GM18511 (cell line): ENCODE results near the gene FNDC5.

Experiments used
- ATAC-seq: cut with Tn5 transposase; IDR thresholded peaks from one replicate; pipeline ENCODE4 v1.9.1; 2021; ENCODE audit warnings: mild to moderate bottlenecking, moderate library complexity; ENCODE audit not compliant: unreplicated experiment

The FNDC5 gene

DNA sequence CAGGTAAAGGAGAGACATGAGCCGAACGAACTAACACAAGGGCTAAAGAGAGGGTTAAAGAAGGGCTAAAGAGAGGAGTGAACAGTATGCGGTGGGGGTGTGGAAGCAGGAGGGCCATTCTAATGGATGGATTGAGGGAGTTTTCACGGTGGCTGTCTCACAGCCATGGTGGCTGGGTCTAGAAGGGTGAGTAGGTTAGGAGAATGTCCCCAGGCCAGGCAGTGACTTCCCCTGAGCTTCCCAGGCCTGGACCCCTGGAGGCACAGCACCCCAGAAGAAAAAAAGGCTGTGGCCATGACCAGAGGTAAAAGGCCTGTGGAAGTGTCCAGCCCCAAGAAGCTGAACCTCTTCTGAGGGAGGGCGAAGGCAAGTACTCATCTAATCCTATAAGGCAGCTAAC is 3.6 kb downstream of the FNDC5 start:
- no peak for ATAC-seq

DNA sequence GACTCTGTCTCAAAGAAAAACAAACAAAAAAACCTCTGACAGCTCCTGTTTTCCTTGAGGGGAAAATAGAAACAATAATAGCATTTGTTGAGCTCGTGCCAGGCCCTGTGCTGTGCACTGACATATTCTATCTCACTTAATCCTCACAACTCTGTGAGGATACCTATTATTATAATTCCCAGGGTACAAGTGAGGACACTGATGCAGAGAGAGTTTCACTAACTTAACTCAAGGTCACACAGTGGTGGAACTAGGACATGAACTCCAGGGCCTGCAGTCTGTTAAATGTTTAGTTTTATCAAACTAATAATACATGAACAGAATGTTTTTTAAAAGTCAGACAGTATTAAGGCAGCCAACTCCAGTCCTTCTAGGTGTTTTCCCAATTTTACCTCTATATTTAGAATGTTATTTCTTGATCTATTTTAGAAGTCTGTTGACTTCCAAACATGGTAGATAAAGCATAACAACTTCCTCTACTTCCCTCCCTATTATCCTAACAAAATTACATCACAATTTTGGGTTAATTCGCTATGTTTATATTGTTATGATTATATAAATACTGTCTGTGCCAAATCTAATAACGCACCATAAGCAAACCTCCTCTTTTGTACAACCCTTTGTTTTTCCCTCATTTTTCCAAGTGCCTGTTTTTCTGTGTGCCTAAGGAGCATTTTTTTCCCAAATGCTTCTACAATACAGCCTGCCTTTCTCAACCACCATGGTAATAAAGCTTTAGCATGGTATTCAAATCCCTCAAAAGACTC is 4.9 kb downstream of the FNDC5 start:
- no peak for ATAC-seq

DNA sequence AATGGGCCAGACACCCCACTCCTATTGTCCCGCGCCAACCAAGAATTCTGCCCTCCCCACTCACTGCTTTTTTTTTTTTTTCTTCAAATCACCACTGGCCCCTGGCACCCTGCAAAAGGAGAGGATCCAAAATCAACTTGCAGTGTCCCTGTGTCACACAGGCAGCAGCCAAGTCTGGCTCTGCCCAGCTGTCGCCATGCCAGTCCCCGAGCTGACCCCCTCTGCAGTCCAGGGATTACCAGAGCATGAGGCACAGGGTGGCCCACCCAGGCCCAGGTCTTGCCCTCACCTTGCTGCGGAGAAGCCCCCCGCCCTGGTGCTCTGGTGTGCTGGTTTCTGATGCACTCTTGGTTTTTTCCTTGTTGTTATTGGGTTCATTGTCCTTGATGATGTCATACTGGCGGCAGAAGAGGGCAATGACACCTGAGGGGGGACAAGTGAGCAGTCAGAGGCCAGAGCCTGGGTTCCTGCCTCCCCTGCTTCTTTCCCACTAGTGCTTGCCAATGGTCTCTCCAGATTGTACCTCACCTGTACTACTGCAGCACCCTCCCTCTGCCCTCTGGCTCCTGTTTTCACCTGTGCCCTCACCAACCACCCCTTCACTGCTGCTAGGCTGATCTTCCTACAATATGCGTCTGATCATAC is 6.2 kb downstream of the FNDC5 start:
- no peak for ATAC-seq

- no peak for ATAC-seq
These were observed 6.8 kb downstream of the FNDC5 start for GRCh38 chr1:32863881-32864245.

DNA sequence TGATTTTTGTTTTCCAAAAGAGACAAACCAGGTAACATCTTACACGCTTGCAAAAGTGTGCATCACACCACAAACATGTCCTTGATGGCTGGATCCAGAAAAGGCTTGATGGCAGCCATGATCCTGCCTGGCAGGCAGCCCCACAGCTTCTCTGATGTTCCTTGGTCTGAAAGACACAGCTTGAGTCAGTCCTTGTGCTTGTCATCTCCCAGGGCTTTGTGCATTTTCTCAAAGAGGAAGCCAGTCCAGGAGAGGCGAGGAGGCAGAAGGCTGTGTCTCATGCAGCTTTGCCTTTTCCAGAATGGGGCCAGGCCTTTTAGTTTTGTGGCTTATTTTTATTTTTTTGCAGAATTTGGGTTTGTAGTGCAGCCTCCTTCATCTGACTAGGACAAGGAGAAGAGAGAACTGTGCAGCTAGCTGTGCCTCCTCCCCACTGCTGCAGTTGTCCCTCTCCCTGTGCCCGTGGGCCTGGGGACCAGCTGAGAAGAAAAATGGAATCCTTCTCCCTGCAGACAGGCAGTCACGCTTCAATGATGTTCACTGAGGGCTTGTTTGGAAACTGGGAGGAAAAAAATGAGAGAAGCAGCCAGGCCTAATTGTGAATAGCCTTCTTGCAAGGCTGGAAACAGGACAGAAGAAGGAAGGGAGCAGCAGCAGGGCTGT is 7.4 kb downstream of the FNDC5 start:
- ATAC-seq = no peak

GRCh38 chr1:32861904-32862695 is 8.6 kb downstream of the FNDC5 start:
- ATAC-seq = no peak

DNA sequence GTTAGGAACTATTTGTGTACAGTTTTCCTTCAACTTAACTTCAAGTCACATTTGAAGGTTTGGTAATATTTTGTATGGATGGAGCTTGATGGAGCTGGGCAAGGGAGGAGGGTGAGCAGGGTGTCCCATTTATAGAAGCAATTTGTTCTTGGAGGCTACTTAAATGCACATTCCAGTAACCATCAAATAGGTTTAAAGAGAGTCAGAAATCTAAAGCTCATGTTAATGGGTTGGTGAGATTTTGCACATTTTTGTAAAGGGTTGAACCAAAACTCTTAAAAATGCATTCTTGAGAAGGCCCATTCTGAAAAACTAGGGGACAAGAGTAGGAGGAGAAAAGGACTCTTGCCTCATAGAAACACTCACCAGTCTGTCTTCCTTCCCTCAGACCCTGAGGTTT is 10.1 kb downstream of the FNDC5 start:
- no peak for ATAC-seq

DNA sequence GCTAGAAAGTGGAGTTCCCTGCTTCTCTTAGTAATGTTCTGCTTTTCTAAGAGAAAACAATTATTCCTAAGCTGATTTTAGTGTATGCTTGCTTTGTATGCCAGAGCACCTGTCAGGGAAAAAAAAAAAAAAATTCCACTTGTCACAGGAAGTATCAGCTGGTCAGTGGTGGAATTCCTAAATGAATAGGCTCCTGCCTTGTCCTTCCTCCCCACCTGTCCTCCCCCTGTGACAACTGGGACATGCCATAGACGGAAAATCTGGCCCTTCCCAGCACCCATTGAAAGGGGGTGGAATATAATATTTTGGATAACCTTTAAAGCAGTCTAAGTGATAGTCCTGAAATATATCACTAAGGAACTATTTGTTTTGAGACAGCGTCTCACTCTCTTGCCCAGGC is 10.8 kb downstream of the FNDC5 start:
- no peak for ATAC-seq

DNA sequence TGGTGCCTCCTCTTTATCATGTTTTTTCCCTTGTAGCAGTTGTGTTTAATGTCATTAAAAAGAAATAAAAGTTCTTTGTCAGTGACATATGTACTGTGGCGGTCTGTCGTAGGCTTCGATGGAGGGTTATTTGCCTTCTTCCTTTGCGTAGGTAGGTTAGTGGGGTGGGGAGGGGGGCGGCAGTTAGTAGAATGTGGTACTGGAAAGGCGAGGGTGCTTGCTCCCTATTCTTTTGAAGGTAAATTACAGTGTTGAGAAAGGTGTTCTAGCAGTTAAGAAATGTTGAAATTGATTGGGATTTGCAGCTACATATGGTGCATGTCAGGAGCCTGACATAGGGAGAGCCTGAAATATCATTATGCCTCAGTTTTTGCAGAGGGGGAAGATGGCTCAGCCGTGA is 11.9 kb downstream of the FNDC5 start:
- ATAC-seq = no peak

DNA sequence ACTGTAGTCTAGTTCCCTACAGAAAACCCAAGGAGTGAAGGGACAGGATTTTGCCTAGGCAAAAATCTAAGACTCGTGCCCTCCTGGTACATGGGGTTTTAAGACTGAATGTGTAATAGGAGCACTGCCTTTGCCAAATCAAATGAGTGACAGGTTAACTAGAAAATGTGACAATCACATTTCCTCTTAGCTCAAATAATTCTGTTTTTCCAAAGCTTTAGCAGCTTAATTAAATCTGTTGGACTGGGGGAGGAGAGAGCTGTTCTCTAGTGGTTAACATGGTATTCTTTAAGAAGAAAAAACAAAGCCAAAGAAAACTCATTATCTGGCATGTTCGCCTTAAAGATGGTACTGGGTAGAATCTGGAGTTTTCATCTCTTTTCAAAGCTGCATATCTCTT is 12.6 kb downstream of the FNDC5 start:
- no peak for ATAC-seq

DNA sequence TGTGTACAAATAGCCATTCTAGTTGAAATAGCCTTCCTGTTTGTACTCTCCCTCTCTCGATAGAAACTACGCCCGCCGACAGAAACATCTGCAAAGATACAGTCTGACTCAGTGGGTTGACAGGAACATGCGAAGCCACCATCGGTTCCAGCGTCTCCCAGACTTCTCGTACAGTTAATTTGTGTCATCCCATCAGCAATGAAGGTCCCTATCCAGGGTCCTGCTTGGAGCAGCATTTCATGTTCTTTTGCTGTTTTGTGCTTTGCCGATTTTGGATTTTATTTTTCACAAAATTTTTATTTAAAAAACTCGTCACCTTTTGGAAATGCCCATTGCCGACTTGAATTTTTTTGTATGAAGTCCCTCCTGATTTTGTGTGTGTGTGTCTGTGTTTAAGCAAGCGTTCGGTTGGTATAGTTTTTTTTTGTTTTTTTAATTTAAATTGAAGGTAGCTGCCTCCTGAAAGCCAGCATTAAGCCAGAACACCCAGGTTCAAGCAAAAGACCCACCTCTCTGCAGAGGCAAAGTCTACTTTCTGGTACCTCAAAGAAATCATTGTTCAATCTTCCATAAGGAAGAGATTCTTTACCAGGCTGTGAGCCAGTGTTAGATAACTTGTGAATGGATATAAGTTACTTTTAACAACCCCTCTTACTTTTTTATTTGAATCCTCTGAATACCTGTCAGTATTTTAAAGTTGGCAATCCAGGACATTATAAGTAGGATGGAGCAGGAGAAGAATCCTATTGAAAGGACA is 14.7 kb downstream of the FNDC5 start:
- ATAC-seq = no peak

GRCh38 chr1:32848354-32849063 is 22.2 kb downstream of the FNDC5 start:
- no peak for ATAC-seq

DNA sequence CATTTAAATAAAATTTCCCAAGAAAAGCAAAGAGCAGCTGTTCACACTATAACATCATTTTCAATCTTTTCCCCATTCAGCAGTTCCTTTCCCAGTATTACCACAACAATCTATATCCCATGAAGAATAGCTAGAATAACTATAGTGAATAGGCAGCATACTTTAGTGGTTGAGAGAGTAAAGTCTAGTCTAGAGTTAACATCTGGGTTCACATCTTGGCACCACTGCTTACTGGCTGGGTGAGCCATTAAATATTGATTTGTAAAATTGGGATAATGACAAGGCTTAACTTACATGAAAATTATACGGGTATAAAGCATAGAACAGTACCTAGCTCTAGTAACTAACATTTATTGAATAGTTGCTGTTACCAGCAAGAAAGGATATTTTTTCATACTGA is 38.8 kb downstream of the FNDC5 start:
- no peak for ATAC-seq

DNA sequence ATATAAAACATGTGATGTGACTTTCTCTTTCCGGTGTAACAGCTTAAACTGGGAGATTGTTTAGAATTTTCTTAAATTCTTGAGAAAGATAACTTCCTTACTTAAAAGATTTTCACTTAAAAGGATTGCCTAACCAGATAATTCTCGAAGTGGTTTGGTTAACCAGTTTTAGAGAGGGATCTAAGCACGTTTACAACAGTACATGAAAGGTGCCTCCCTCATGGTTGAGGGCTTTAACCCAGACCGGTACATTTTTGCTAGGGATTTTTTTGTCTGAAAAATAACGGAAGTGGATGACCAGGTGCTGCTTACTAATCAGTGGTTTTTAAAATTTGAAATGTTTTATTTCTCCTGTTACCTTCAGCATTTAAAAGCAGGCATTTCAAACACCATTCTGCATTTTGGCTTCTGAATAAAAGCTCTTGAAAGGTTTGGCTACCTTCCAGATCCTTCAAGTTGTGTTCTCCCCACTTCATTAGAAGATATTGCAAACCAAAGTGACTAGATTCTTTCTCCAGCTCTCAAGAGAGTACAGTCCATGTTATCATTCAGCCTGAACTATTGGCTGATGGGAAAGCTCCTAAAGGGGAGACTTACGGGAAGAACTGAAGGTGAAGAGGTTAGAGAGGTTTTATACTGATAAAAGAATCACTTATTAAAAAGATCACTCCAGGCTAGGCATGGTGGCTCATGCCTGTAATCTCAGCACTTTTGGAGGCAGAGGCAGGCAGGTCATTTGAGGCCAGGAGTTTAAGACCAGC is 40.4 kb downstream of the FNDC5 start:
- ATAC-seq = no peak

GRCh38 chr1:32828341-32828740 is 42.4 kb downstream of the FNDC5 start:
- ATAC-seq = no peak

- ATAC-seq = no peak
These were observed 45.5 kb downstream of the FNDC5 start for GRCh38 chr1:32825181-32825580.

- no peak for ATAC-seq
These were observed 51.7 kb downstream of the FNDC5 start for GRCh38 chr1:32818804-32819541.
